K562 (cell line): ENCODE results near the gene MDC1. TPM values are rescaled to one million over a fixed set of nuclear protein-coding genes. Genes with fewer than 3 reads are reported as not detected.

Experiments
- ATAC-seq: fragments of 200-7000 bp; cut with Tn5 transposase; 3 replicates; pipeline ENCODE4 v1.9.1; 2020; ENCODE audit warnings: moderate library complexity
- BruUV-seq: library from RNA; stranded (reverse); fragments of 400-500 nt; replicated peaks from 2 replicates; lab custom pipeline; 2021; lab: Mats Ljungman, UMichigan
- CTCF ChIA-PET: fragments of 300-600 bp; formaldehyde crosslinking; extraction: SDS; loops from one replicate; lab custom pipeline; 2021; ENCODE audit warnings: low intra/inter-chr PET ratio; lab: Yijun Ruan, JAX
- POLR2A ChIA-PET: fragments of 300-600, 350-650 bp; sonication (Branson Sonifier 250); formaldehyde crosslinking; extraction: SDS; loops from one replicate; lab custom pipeline; 2021; ENCODE audit warnings: antibody characterized with exemption, inconsistent platforms; lab: Yijun Ruan, JAX
- DNase-seq, 4 experiments: peaks; one replicate each; pipeline versions ENCODE4 v3.0.0 to v3.0.0-alpha.2; 2011 to 2018; ENCODE audit warnings: low spot score in 3 of 4, mixed read lengths in 3 of 4; ENCODE audit errors: extremely low read depth in 1 of 4
- FAIRE-seq: peaks from 2 replicates; lab custom pipeline; 2011; peaks lifted over from hg19 to GRCh38; lab: Jason Lieb, UNC
- H2AFZ ChIP-seq: 2 replicates; pipeline ENCODE4 v1.6.0; 2011; ENCODE audit warnings: low read depth, low read length, control low read depth, inconsistent platforms
- H3K27ac ChIP-seq: fragments of 200-600 bp; 3 replicates; pipeline ENCODE4 v1.8.0; 2011; ENCODE audit warnings: low read depth, mild to moderate bottlenecking, control low read depth, inconsistent platforms, low read length, moderate library complexity, mixed read lengths; ENCODE audit errors: extremely low read depth
- H3K27me3 ChIP-seq, 2 experiments: fragments of 300-600 bp in 1 of 2; 2 replicates in 1 of 2; 3 replicates in 1 of 2; pipeline versions ENCODE4 v1.6.0 to v1.8.0; 2011; ENCODE audit warnings: inconsistent platforms in 2 of 2, low read length in 2 of 2, mild to moderate bottlenecking in 1 of 2, mixed read lengths in 1 of 2, moderate library complexity in 1 of 2; ENCODE audit not compliant: control insufficient read depth in 2 of 2, insufficient read depth in 2 of 2
- H3K36me3 ChIP-seq: fragments of 300-600 bp; 3 replicates; pipeline ENCODE4 v1.8.0; 2011; ENCODE audit warnings: mild to moderate bottlenecking, low read length, inconsistent platforms; ENCODE audit not compliant: control insufficient read depth, insufficient read depth
- H3K4me1 ChIP-seq, 2 experiments: fragments of 200-600 bp in 1 of 2; replicated peaks in 1 of 2; 2 replicates in 1 of 2; 3 replicates in 1 of 2; pipeline versions ENCODE4 v1.5.1 to v1.8.0; 2011; ENCODE audit warnings: inconsistent platforms in 2 of 2, low read length in 2 of 2, mild to moderate bottlenecking in 1 of 2, mixed read lengths in 1 of 2, moderate library complexity in 1 of 2; ENCODE audit not compliant: control insufficient read depth in 2 of 2, insufficient read depth in 2 of 2
- H3K4me2 ChIP-seq: 2 replicates; pipeline ENCODE4 v1.6.1; 2011; ENCODE audit warnings: low read length, control low read depth, inconsistent platforms, mixed read lengths; ENCODE audit not compliant: insufficient read depth
- H3K4me3 ChIP-seq: fragments of 200-600 bp; sonication (generic), shearing (Covaris generic); 2 replicates; pipeline ENCODE4 v1.5.1; 2016; ENCODE audit warnings: control low read depth, inconsistent platforms
- H3K79me2 ChIP-seq: fragments of 200-600 bp; 3 replicates; pipeline ENCODE4 v1.8.0; 2011; ENCODE audit warnings: low read length, inconsistent platforms; ENCODE audit not compliant: control insufficient read depth, insufficient read depth
- H3K9ac ChIP-seq, 2 experiments: 2 replicates each; pipeline versions ENCODE4 v1.6.0 to v1.6.1; 2011; ENCODE audit warnings: low read depth in 2 of 2, low read length in 2 of 2, control low read depth in 1 of 2, inconsistent platforms in 1 of 2, mild to moderate bottlenecking in 1 of 2, mixed read lengths in 1 of 2; ENCODE audit not compliant: insufficient read depth in 1 of 2
- H3K9me1 ChIP-seq: one replicate; pipeline ENCODE4 v1.6.0; 2011; ENCODE audit warnings: inconsistent platforms, mild to moderate bottlenecking, low read length, moderate library complexity; ENCODE audit not compliant: control insufficient read depth, insufficient read depth
- H3K9me3 ChIP-seq: replicated peaks from 2 replicates; pipeline ENCODE4 v1.5.1; 2011; ENCODE audit warnings: low read depth, low read length, inconsistent platforms; ENCODE audit not compliant: control insufficient read depth, insufficient read depth
- H4K20me1 ChIP-seq: replicated peaks from 2 replicates; pipeline ENCODE4 v1.6.1; 2011; ENCODE audit warnings: low read length, inconsistent platforms, mixed read lengths; ENCODE audit not compliant: control insufficient read depth, insufficient read depth
- CEBPB ChIP-seq: fragments of 450-650 bp; IDR thresholded peaks from 2 replicates; pipeline ENCODE4 v1.6.1; 2016; ENCODE audit warnings: missing genetic modification characterization, missing compliant biosample characterization
- CEBPG ChIP-seq, 3 experiments: fragments of 200-800 bp in 1 of 3; sonication (Bioruptor generic) in 1 of 3; sonication (generic) in 1 of 3; formaldehyde crosslinking in 1 of 3; IDR thresholded peaks in 2 of 3; conservative IDR thresholded peaks in 1 of 3; 2 replicates each; pipeline versions ENCODE4 v1.6.1 to v1.8.0; 2016 to 2022; ENCODE audit warnings: missing compliant biosample characterization in 2 of 3, missing genetic modification characterization in 2 of 3, mild to moderate bottlenecking in 1 of 3, missing genetic modification reagents in 1 of 3
- EWSR1 ChIP-seq: fragments of 450-650 bp; IDR thresholded peaks from 2 replicates; pipeline ENCODE4 v1.6.1; 2018; ENCODE audit warnings: borderline replicate concordance, mild to moderate bottlenecking, low read depth, moderate library complexity; ENCODE audit not compliant: partially characterized antibody
- HMGN3 ChIP-seq: IDR thresholded peaks from 2 replicates; pipeline ENCODE4 v1.6.1; 2011; ENCODE audit warnings: borderline replicate concordance, low read depth, mild to moderate bottlenecking, mixed read lengths, low read length; ENCODE audit not compliant: insufficient read length; ENCODE audit errors: extremely low read depth
- MYC ChIP-seq, 2 experiments: fragments of 250-450 bp in 1 of 2; sonication (Bioruptor Pico) in 1 of 2; IDR thresholded peaks; 2 replicates each; pipeline versions ENCODE4 v1.5.1 to v1.6.1; 2012 to 2021; ENCODE audit warnings: low read depth in 2 of 2, borderline replicate concordance in 1 of 2, improper control_type of control experiment in 1 of 2, low read length in 1 of 2, mild to moderate bottlenecking in 1 of 2, moderate library complexity in 1 of 2
- STAT6 ChIP-seq: sonication (generic); formaldehyde crosslinking; IDR thresholded peaks from 2 replicates; pipeline ENCODE4 v1.8.1; 2023; ENCODE audit warnings: mild to moderate bottlenecking, missing genetic modification reagents
- ZBTB5 ChIP-seq: fragments of 450-650 bp; IDR thresholded peaks from 2 replicates; pipeline ENCODE4 v1.6.1; 2017; ENCODE audit warnings: antibody characterized with exemption
- whole genome bisulfite sequencing: fragments of 100-300 bp; shearing (Covaris generic); methylation state at CpG from one replicate; pipeline ENCODE4 v1.1.6; 2016; ENCODE audit warnings: low coverage, mixed read lengths; ENCODE audit not compliant: insufficient coverage; ENCODE audit errors: missing lambda C conversion rate; 5-methylcytosine and 5-hydroxymethylcytosine counted together
- in situ Hi-C: fragments of 300-500 bp; cut with MboI; formaldehyde crosslinking; loops from 4 replicates; pipeline ENCODE4 v1.15.0; 2018; ENCODE audit warnings: inconsistent platforms, mixed read lengths
- intact Hi-C: fragments of 100-400 bp; cut with micrococcal nuclease; formaldehyde crosslinking; loops from 2 replicates; pipeline ENCODE4 v1.14.2; 2022
- polyA plus RNA-seq, 8 experiments: library from polyadenylated mRNA; depleted of rRNA in 4 of 8; stranded (reverse) in 5 of 8; unstranded in 3 of 8; fragments of >200 nt; fragmentation: Nextera tagmentation in 2 of 8; fragmentation: Illumina TruSeq in 1 of 8; extraction: Ambion mirVana in 2 of 8; extraction: Trizol in 1 of 8; gene quantifications; 2 replicates each; pipeline versions ENCODE4 v1.2.1 to v1.2.3, GENCODE V29; 2011 to 2014; ENCODE audit warnings: inconsistent platforms in 1 of 8, missing spikeins in 1 of 8
- total RNA-seq, 7 experiments: library from RNA; depleted of rRNA in 6 of 7; stranded (reverse); fragments of >200 nt in 6 of 7; fragmentation: Illumina TruSeq in 2 of 7; extraction: Trizol in 2 of 7; gene quantifications; 2 replicates each; pipeline versions ENCODE4 v1.2.1 to v1.2.3, GENCODE V29; 2011 to 2021; ENCODE audit warnings: low replicate concordance in 1 of 7

MDC1 gene
- total and polyA plus RNA-seq, 9 of the 15 experiments (the other 6 are each of a cell fraction or from before 2014, with no cell fraction given) = 8.2 to 114 (median 20.0) TPM

GRCh38 chr6:30714263-30714662, 2.8 kb downstream of the MDC1 start:
- Histone ChIP-seq H3K27me3 (no peaks in the 10 kb centered on the region), H3K9ac (no peak overlapping the region), H3K27ac (no peak overlapping the region), H3K9me1 (no peaks in the 10 kb centered on the region), H2AFZ (no peak overlapping the region), H3K9me3 (no peaks in the 10 kb centered on the region), H3K4me2 (no peak overlapping the region), H3K36me3 (peaks cover 56% of the 10 kb centered on the region), H4K20me1 (no peaks in the 10 kb centered on the region), H3K4me1 (peaks cover 7 to 15% of the 10 kb centered on the region in 2 experiments; a peak in 4 of 5 replicates), H3K4me3 (no peak overlapping the region), H3K79me2 (peaks cover 46% of the 10 kb centered on the region)
- ATAC-seq = no peak
- in situ Hi-C loops (no loop called here), intact Hi-C loops (no loop called here)
- no peak for FAIRE-seq
- DNase-seq = no peak
- TF ChIP-seq EWSR1 (no peak), CEBPG (CRISPR knock-in tag; IDR thresholded peaks at IDR 0.05) (no peak), CEBPG (tag; conservative IDR thresholded peaks at IDR 0.05 in 1 of 2, IDR thresholded peaks at IDR 0.05 in 1 of 2) (peak; percentile 23 to 81; a peak in 2 of 4 replicates), STAT6 (CRISPR knock-in tag) (no peak), HMGN3 (no peak), ZBTB5 (no peak), CEBPB (peak; percentile 85), MYC (IDR thresholded peaks at IDR 0.05; ENCODE audit: low read depth, low read length) (no peak), MYC (CRISPR knock-in tag; IDR thresholded peaks at IDR 0.05; ENCODE audit: borderline replicate concordance, low read depth) (no peak)
- 93% methylated on average over 1 of the region's 1 CpG for WGBS
- BruUV-seq = no TSS peak
- ChIA-PET CTCF (no interaction called here), POLR2A (interaction anchor here (0.6 to 27.1 kb wide), 3 partner anchors 8 to 38 kb away, joined by 3 to 524 read pairs (median 3); partner anchors contain the start of gene NRM)
